CD14-positive monocyte (primary cell): Measurements from ENCODE around the gene KCNA10. TPM values are rescaled to one million over a fixed set of nuclear protein-coding genes. Genes with fewer than 3 reads are reported as not detected.
A peak's percentile ranks its signal among the peaks of the same experiment; 100 is the strongest.

Experiments
- DNase-seq, 3 donors: peaks; one replicate each; pipeline ENCODE4 v3.0.0-alpha.2; 2011 to 2022
- H2AFZ ChIP-seq: 2 replicates; pipeline ENCODE4 v1.6.0; 2012; ENCODE audit warnings: mild to moderate bottlenecking, low read depth, low read length, inconsistent platforms; ENCODE audit not compliant: insufficient read depth, poor library complexity, severe bottlenecking
- H3K27ac ChIP-seq, 2 donors: 1 replicate in 1 of 2; 2 replicates in 1 of 2; pipeline ENCODE4 v1.5.1; 2012 to 2013; ENCODE audit warnings: low read length in 2 of 2, control low read depth in 1 of 2, inconsistent platforms in 1 of 2, low read depth in 1 of 2, mild to moderate bottlenecking in 1 of 2
- H3K27me3 ChIP-seq, 2 donors: one replicate each; pipeline versions ENCODE4 v1.6.0 to v1.6.1; 2011 to 2013; ENCODE audit warnings: low read length in 2 of 2; ENCODE audit not compliant: control insufficient read depth in 2 of 2, insufficient read depth in 2 of 2
- H3K36me3 ChIP-seq, 2 donors: replicated peaks in 1 of 2; 1 replicate in 1 of 2; 2 replicates in 1 of 2; pipeline versions ENCODE4 v1.5.1 to v1.6.1; 2012 to 2013; ENCODE audit warnings: low read length in 2 of 2, control low read depth in 1 of 2, inconsistent platforms in 1 of 2, mild to moderate bottlenecking in 1 of 2; ENCODE audit not compliant: insufficient read depth in 2 of 2, control insufficient read depth in 1 of 2
- H3K4me1 ChIP-seq, 2 donors: 1 replicate in 1 of 2; 2 replicates in 1 of 2; pipeline versions ENCODE4 v1.5.1 to v1.6.1; 2012 to 2013; ENCODE audit warnings: low read length in 2 of 2, control low read depth in 1 of 2, inconsistent platforms in 1 of 2, mild to moderate bottlenecking in 1 of 2, moderate library complexity in 1 of 2; ENCODE audit not compliant: insufficient read depth in 2 of 2, control insufficient read depth in 1 of 2
- H3K4me2 ChIP-seq: replicated peaks from 2 replicates; pipeline ENCODE3; 2012; ENCODE audit warnings: low read length, moderate library complexity, mild to moderate bottlenecking; ENCODE audit not compliant: poor library complexity, severe bottlenecking; ENCODE audit errors: extremely low read depth
- H3K4me3 ChIP-seq, 3 experiments: fragments of 200-600 bp in 1 of 3; sonication (generic) in 1 of 3; replicated peaks in 1 of 3; 1 replicate in 2 of 3; 2 replicates in 1 of 3; pipeline ENCODE4 v1.5.1; 2011 to 2013; ENCODE audit warnings: low read length in 3 of 3, mild to moderate bottlenecking in 3 of 3, control low read depth in 2 of 3, low read depth in 2 of 3, inconsistent platforms in 1 of 3, moderate library complexity in 1 of 3
- H3K79me2 ChIP-seq: 2 replicates; pipeline ENCODE4 v1.6.0; 2012; ENCODE audit warnings: mild to moderate bottlenecking, control low read depth, inconsistent platforms, low read length, moderate library complexity; ENCODE audit not compliant: insufficient read depth
- H3K9ac ChIP-seq: 2 replicates; pipeline ENCODE4 v1.6.0; 2017; ENCODE audit warnings: low read length, mild to moderate bottlenecking; ENCODE audit not compliant: insufficient read depth, poor library complexity, severe bottlenecking
- H3K9me3 ChIP-seq, 2 donors: replicated peaks in 1 of 2; 1 replicate in 1 of 2; 2 replicates in 1 of 2; pipeline versions ENCODE4 v1.5.1 to v1.6.1; 2012 to 2013; ENCODE audit warnings: low read length in 2 of 2, control low read depth in 1 of 2; ENCODE audit not compliant: control insufficient read depth in 1 of 2, insufficient read depth in 1 of 2
- H4K20me1 ChIP-seq: 2 replicates; pipeline ENCODE4 v1.6.0; 2012; ENCODE audit warnings: mild to moderate bottlenecking, low read length, control low read depth, moderate library complexity; ENCODE audit not compliant: insufficient read depth
- H3K27ac Mint-ChIP-seq, 7 donors: one replicate each; pipeline ENCODE4 v1.8.0; 2020; ENCODE audit warnings: mild to moderate bottlenecking in 7 of 7, mixed read lengths in 7 of 7, moderate library complexity in 6 of 7, inconsistent platforms in 2 of 7
- H3K27me3 Mint-ChIP-seq, 3 donors: one replicate each; pipeline ENCODE4 v1.8.0; 2021 to 2022; ENCODE audit warnings: low read depth in 3 of 3, mild to moderate bottlenecking in 3 of 3, mixed read lengths in 3 of 3, moderate library complexity in 3 of 3, inconsistent platforms in 1 of 3
- H3K36me3 Mint-ChIP-seq, 2 donors: one replicate each; pipeline ENCODE4 v1.8.0; 2020; ENCODE audit warnings: mixed read lengths in 2 of 2, inconsistent platforms in 1 of 2, mild to moderate bottlenecking in 1 of 2
- H3K4me1 Mint-ChIP-seq: one replicate; pipeline ENCODE4 v1.8.0; 2020; ENCODE audit warnings: mild to moderate bottlenecking, mixed read lengths
- H3K4me3 Mint-ChIP-seq, 2 donors: one replicate each; pipeline ENCODE4 v1.8.0; 2020; ENCODE audit warnings: mild to moderate bottlenecking in 2 of 2, mixed read lengths in 2 of 2, moderate library complexity in 1 of 2
- H3K9me3 Mint-ChIP-seq, 7 donors: one replicate each; pipeline ENCODE4 v1.8.0; 2020 to 2022; ENCODE audit warnings: mixed read lengths in 7 of 7, mild to moderate bottlenecking in 6 of 7, moderate library complexity in 6 of 7, inconsistent platforms in 2 of 7
- WGBS: methylation state at CpG from one replicate; pipeline ENCODE4 v1.1.5; 2013; ENCODE audit warnings: missing lambda C conversion rate; ENCODE audit not compliant: insufficient coverage; 5-methylcytosine and 5-hydroxymethylcytosine counted together
- intact Hi-C, 2 donors: fragments of 100-400 bp; cut with micrococcal nuclease; formaldehyde crosslinking; loops; one replicate each; pipeline versions ENCODE4 v1.15.0 to v1.15.1; 2023
- polyA plus RNA-seq, 3 donors: library from polyadenylated mRNA; depleted of rRNA in 1 of 3; unstranded in 2 of 3; stranded (reverse) in 1 of 3; fragments of 300-500 nt in 2 of 3; fragments of >200 nt in 1 of 3; fragmentation: Illumina TruSeq in 2 of 3; gene quantifications; 1 replicate in 2 of 3; 2 replicates in 1 of 3; pipeline ENCODE4 v1.2.3, GENCODE V29; 2012 to 2021
- TF ChIP-seq, protein P1 (sequence below): fragments of 200-600 bp; IDR thresholded peaks from one replicate; pipeline ENCODE4 v1.8.0; 2022; ENCODE audit warnings: antibody characterized with exemption, mild to moderate bottlenecking

The KCNA10 gene
- polyA plus RNA-seq, 3 donors = not detected

DNA sequence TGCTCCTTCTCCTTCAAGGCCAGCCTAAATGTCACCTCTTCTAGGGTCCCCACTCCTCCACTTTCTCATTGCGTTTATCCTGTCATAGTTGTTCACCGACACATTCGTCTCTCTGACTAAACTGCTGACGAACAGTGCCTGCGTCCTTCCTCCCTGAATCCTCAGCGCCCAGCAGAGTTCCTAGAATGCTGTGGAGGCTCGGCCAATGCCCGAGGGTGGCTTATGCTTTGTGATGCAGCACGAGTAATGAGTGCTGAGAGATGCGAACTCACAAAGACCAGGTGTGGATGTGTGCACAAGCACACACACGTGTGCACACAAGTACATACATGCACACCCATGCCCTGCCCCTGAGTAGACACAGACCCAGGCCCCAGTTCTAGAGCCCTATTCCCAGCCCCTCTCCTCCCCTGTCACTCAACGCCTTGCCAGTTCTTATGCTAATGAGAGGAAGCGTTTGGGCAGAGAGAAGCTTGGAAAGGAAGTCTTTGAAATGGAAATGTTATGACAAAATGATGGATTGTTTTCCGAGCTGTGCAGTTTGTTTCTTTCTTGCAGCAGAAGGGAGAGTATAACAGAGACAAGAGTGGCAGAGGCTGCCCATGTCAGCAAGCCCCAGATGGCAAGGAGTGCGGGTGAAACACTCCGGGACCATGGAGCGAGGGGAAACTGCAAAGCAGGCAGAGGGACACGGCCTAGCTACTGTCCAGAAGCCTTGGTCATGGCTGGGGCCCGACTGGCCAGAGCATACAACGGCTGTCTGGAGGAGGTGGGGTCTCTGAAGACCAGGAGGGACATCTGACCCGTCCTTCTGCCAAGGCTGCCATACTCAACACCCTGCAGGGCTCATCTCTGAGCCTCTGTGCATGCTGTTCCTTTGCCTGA is 24.2 kb downstream of the KCNA10 start:
- WGBS = 26% methylated on average over 12 of the region's 21 CpGs
- no peaks in the 10 kb centered on the region for H3K79me2 ChIP-seq
- no peak overlapping the region for H3K4me2 ChIP-seq
- Mint-ChIP-seq H3K27ac (peak overlapping the region in 1 of 7 donors; percentile 0), H3K9me3 (no peaks in the 10 kb centered on the region), H3K27me3 (peaks cover 2 to 3% (median 3%) of the 10 kb centered on the region in 3 donors), H3K4me1 (peaks cover 12% of the 10 kb centered on the region), H3K4me3 (no peak overlapping the region), H3K36me3 (no peaks in the 10 kb centered on the region)
- no peaks in the 10 kb centered on the region for H3K9me3 ChIP-seq
- no peak overlapping the region for H3K4me3 ChIP-seq
- H3K9ac ChIP-seq = no peak overlapping the region
- no peak overlapping the region for H3K27ac ChIP-seq
- H4K20me1 ChIP-seq = no peaks in the 10 kb centered on the region
- DNase-seq = no peak
- TF ChIP-seq, protein P1, sequence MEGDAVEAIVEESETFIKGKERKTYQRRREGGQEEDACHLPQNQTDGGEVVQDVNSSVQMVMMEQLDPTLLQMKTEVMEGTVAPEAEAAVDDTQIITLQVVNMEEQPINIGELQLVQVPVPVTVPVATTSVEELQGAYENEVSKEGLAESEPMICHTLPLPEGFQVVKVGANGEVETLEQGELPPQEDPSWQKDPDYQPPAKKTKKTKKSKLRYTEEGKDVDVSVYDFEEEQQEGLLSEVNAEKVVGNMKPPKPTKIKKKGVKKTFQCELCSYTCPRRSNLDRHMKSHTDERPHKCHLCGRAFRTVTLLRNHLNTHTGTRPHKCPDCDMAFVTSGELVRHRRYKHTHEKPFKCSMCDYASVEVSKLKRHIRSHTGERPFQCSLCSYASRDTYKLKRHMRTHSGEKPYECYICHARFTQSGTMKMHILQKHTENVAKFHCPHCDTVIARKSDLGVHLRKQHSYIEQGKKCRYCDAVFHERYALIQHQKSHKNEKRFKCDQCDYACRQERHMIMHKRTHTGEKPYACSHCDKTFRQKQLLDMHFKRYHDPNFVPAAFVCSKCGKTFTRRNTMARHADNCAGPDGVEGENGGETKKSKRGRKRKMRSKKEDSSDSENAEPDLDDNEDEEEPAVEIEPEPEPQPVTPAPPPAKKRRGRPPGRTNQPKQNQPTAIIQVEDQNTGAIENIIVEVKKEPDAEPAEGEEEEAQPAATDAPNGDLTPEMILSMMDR = no peak
- no peak overlapping the region for H2AFZ ChIP-seq
- no peaks in the 10 kb centered on the region for H3K27me3 ChIP-seq
- no peaks in the 10 kb centered on the region for H3K36me3 ChIP-seq
- no peaks in the 10 kb centered on the region for H3K4me1 ChIP-seq
- intact Hi-C loops = loop anchor here in 1 of 2 donors (5.0 to 10.0 kb wide), 2 partner anchors 180 to 292 kb away; no protein-coding TSS in a partner anchor

GRCh38 chr1:110494036-110494435 is 24.9 kb downstream of the KCNA10 start:
- no peaks in the 10 kb centered on the region for H3K9me3 Mint-ChIP-seq

More at GRCh38 chr1:110494036-110494435, 24.9 kb downstream of the KCNA10 start:
- Histone ChIP-seq H3K79me2 (no peaks in the 10 kb centered on the region), H2AFZ (no peak overlapping the region), H4K20me1 (no peaks in the 10 kb centered on the region), H3K4me3 (no peak overlapping the region), H3K27ac (no peak overlapping the region), H3K36me3 (no peaks in the 10 kb centered on the region), H3K4me2 (no peak overlapping the region), H3K27me3 (no peaks in the 10 kb centered on the region), H3K9me3 (no peaks in the 10 kb centered on the region), H3K9ac (no peak overlapping the region), H3K4me1 (no peaks in the 10 kb centered on the region)
- H3K4me3 Mint-ChIP-seq = peak overlapping the region in 1 of 2 donors; percentile 39
- no peaks in the 10 kb centered on the region for H3K36me3 Mint-ChIP-seq
- intact Hi-C loops = loop anchor here in 1 of 2 donors (10.0 kb wide), 1 partner anchor 179 kb away; no protein-coding TSS in a partner anchor
- WGBS = 80% methylated on average over 5 of the region's 5 CpGs
- peak overlapping the region in 1 of 7 donors; percentile 54 for H3K27ac Mint-ChIP-seq
- TF ChIP-seq, protein P1 = no peak
- peaks cover 2 to 3% (median 3%) of the 10 kb centered on the region in 3 donors for H3K27me3 Mint-ChIP-seq
- H3K4me1 Mint-ChIP-seq = peaks cover 12% of the 10 kb centered on the region
- DNase-seq = no peak
